Stimulated activated CD8-positive, alpha-beta memory T cell treated with anti-CD3 and anti-CD28 coated beads, Interleukin-12 subunit alpha, Interleukin-12 subunit beta, amount 100 ng/mL, for 24 hours (primary cell): ENCODE results near the gene UBASH3B.
"Not testable (repeated sequence)": the region's sequence is repeated elsewhere in the genome, so short reads cannot be mapped to it uniquely, and the experiment has no call there.

Source experiments
- DNase-seq: peaks from one replicate; pipeline ENCODE4 v3.0.0-alpha.2; 2020; ENCODE audit errors: extremely low read depth

UBASH3B gene

GRCh38 chr11:122707901-122708300 is 52.4 kb downstream of the UBASH3B start:
- DNase-seq: no peak

GRCh38 chr11:122709039-122709760 is 53.7 kb downstream of the UBASH3B start:
- no peak for DNase-seq

- DNase-seq: no peak
Measured at GRCh38 chr11:122711362-122711761, 55.8 kb downstream of the UBASH3B start.

GRCh38 chr11:122711831-122712381 is 56.4 kb downstream of the UBASH3B start:
- DNase-seq: no peak

GRCh38 chr11:122714004-122714403 is 58.5 kb downstream of the UBASH3B start:
- DNase-seq: no peak

GRCh38 chr11:122714484-122714883 is 59.0 kb downstream of the UBASH3B start:
- DNase-seq: no peak

GRCh38 chr11:122715548-122716440 is 60.3 kb downstream of the UBASH3B start:
- DNase-seq: no peak

GRCh38 chr11:122717264-122717867 is 61.8 kb downstream of the UBASH3B start:
- DNase-seq: no peak

- no peak for DNase-seq
Measured at GRCh38 chr11:122720107-122720881, 64.8 kb downstream of the UBASH3B start.

GRCh38 chr11:122721201-122721963 is 65.9 kb downstream of the UBASH3B start:
- no peak for DNase-seq

GRCh38 chr11:122721964-122722266 is 66.4 kb downstream of the UBASH3B start:
- DNase-seq: no peak

- no peak for DNase-seq
Measured at GRCh38 chr11:122723106-122723505, 67.6 kb downstream of the UBASH3B start.

- no peak for DNase-seq
Measured at GRCh38 chr11:122723576-122723975, 68.1 kb downstream of the UBASH3B start.

- DNase-seq: no peak
Measured at GRCh38 chr11:122724520-122724919, 69.0 kb downstream of the UBASH3B start.

GRCh38 chr11:122726028-122726427 is 70.5 kb downstream of the UBASH3B start:
- no peak for DNase-seq

- no peak for DNase-seq
Measured at GRCh38 chr11:122727101-122727929, 71.8 kb downstream of the UBASH3B start.

GRCh38 chr11:122728561-122728960 is 73.0 kb downstream of the UBASH3B start:
- no peak for DNase-seq

- DNase-seq: no peak
Measured at GRCh38 chr11:122729139-122729538, 73.6 kb downstream of the UBASH3B start.

- not testable (repeated sequence) for DNase-seq
Measured at GRCh38 chr11:122730694-122731093, 75.2 kb downstream of the UBASH3B start.

GRCh38 chr11:122731500-122731913 is 76.0 kb downstream of the UBASH3B start:
- DNase-seq: no peak
